GM21367 (cell line): ENCODE data around the gene TRABD2B.

ENCODE experiments used
- ATAC-seq: cut with Tn5 transposase; IDR thresholded peaks from one replicate; pipeline ENCODE4 v1.9.1; 2021; ENCODE audit not compliant: unreplicated experiment

The TRABD2B gene

GRCh38 chr1:47711848-47712492, 285.2 kb downstream of the TRABD2B start:
- ATAC-seq: no peak

GRCh38 chr1:47711184-47711847, 285.9 kb downstream of the TRABD2B start:
- ATAC-seq: no peak
